ENCODE measurements around the gene SF3B2. TPM values are rescaled to one million over a fixed set of nuclear protein-coding genes. Genes with fewer than 3 reads are reported as not detected.

The SF3B2 gene, protein sequence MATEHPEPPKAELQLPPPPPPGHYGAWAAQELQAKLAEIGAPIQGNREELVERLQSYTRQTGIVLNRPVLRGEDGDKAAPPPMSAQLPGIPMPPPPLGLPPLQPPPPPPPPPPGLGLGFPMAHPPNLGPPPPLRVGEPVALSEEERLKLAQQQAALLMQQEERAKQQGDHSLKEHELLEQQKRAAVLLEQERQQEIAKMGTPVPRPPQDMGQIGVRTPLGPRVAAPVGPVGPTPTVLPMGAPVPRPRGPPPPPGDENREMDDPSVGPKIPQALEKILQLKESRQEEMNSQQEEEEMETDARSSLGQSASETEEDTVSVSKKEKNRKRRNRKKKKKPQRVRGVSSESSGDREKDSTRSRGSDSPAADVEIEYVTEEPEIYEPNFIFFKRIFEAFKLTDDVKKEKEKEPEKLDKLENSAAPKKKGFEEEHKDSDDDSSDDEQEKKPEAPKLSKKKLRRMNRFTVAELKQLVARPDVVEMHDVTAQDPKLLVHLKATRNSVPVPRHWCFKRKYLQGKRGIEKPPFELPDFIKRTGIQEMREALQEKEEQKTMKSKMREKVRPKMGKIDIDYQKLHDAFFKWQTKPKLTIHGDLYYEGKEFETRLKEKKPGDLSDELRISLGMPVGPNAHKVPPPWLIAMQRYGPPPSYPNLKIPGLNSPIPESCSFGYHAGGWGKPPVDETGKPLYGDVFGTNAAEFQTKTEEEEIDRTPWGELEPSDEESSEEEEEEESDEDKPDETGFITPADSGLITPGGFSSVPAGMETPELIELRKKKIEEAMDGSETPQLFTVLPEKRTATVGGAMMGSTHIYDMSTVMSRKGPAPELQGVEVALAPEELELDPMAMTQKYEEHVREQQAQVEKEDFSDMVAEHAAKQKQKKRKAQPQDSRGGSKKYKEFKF
- 182 to 201 TPM (median 195 TPM) in 3 replicates for total RNA-seq

DNA sequence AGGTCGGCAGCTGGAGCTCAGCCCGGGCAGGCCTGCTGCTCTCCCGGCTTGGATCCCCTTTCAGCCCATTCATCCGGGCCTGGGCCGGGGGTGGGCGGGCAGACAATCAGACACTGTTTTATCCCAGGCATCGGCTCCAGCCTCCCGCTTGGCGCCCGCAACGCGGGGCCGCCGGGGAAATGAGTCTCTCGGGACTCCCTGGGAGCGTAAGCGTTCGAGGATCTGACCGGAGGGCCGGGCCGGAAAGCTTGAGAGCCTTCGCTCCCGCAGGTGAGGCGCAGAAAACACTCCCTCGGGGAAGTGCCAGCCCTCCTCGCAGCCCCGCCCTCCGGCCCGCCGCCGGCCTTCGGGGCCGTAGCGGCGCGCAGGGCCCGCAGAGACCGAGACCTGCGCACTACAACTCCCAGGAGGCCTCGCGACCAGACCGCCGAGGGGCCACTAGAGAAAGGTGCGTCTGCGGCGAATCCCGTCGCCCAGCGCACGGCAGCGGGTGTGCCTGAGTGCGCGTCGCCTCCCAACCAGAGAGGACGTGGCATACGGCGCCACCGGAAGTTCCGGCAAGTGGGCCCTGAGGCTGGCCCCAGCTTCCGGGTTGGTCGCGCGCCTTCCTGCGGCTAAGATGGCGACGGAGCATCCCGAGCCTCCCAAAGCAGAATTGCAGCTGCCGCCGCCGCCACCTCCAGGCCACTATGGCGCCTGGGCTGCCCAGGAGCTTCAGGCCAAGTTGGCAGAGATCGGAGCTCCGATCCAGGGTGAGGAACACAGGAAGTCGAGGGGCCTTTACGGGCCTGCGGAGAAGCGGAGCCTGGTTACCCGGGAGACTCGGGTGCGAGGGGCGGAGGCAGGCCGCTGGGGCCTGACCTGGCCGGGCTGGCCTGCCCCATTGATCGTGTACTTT, at the start of gene SF3B2:
Gene SF3B2 (plus strand): TSS at position 599 of the 898 bp plus-strand sequence. CDS start 21 bp downstream, at position 620.
- H3K9me3 Mint-ChIP-seq: no peaks in the 10 kb centered on the region
- H3K27me3 Mint-ChIP-seq (ENCODE audit: low read depth): peaks cover 4% of the 10 kb centered on the region
- TF ChIP-seq, protein P1, sequence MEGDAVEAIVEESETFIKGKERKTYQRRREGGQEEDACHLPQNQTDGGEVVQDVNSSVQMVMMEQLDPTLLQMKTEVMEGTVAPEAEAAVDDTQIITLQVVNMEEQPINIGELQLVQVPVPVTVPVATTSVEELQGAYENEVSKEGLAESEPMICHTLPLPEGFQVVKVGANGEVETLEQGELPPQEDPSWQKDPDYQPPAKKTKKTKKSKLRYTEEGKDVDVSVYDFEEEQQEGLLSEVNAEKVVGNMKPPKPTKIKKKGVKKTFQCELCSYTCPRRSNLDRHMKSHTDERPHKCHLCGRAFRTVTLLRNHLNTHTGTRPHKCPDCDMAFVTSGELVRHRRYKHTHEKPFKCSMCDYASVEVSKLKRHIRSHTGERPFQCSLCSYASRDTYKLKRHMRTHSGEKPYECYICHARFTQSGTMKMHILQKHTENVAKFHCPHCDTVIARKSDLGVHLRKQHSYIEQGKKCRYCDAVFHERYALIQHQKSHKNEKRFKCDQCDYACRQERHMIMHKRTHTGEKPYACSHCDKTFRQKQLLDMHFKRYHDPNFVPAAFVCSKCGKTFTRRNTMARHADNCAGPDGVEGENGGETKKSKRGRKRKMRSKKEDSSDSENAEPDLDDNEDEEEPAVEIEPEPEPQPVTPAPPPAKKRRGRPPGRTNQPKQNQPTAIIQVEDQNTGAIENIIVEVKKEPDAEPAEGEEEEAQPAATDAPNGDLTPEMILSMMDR (IDR thresholded peaks at IDR 0.05; ENCODE audit: unreplicated experiment): no peak
- peaks cover 46% of the 10 kb centered on the region for H3K4me1 Mint-ChIP-seq
- H3K27ac Mint-ChIP-seq: peak within 1 kb of the TSS; percentile 100
- H3K4me3 Mint-ChIP-seq: peak within 1 kb of the TSS; percentile 99
- peaks cover 9% of the 10 kb centered on the region for H3K36me3 Mint-ChIP-seq
- peak; percentile 94 to 96 for DNase-seq (ENCODE audit: low spot score in 2 of 2, unreplicated experiment in 2 of 2)

DNA sequence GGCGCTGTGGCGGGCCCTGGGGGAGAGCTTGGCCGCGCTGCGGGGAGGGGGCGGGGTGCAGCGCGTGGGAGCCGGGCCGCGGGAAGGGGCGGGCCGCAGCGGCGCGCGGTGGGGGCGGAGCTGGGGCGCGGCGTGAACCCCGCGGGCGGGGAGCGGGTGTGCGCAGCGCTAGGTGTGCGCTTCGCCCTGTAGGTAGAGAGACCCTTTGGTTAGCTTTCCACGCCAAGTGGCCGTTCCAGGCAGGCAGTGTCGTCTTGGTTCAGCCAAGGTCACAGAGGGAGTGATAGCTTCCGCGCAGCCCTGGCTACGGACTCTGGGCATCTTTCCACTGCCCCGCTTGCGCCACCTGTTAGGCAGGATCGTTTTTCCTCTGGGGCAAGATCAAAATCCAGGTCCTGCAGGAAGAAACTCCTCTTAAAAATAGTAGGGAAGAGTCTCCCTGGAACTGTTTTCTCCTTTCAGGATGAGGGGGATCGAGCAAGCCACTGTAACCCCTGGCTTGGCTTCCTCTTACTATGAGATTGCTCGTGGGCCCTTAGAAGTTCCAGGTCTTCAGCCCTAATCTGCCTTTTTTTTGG, 49.4 kb upstream of the SF3B2 start:
- peaks cover 23% of the 10 kb centered on the region for H3K4me1 Mint-ChIP-seq
- peak overlapping the region; percentile 97 for H3K4me3 Mint-ChIP-seq
- TF ChIP-seq, protein P1 (IDR thresholded peaks at IDR 0.05; ENCODE audit: unreplicated experiment): no peak
- no peak for DNase-seq (ENCODE audit: low spot score in 2 of 2, unreplicated experiment in 2 of 2)
- H3K27me3 Mint-ChIP-seq (ENCODE audit: low read depth): no peaks in the 10 kb centered on the region
- H3K36me3 Mint-ChIP-seq: peaks cover 11% of the 10 kb centered on the region
- H3K9me3 Mint-ChIP-seq: no peaks in the 10 kb centered on the region
- H3K27ac Mint-ChIP-seq: peak overlapping the region; percentile 100

DNA sequence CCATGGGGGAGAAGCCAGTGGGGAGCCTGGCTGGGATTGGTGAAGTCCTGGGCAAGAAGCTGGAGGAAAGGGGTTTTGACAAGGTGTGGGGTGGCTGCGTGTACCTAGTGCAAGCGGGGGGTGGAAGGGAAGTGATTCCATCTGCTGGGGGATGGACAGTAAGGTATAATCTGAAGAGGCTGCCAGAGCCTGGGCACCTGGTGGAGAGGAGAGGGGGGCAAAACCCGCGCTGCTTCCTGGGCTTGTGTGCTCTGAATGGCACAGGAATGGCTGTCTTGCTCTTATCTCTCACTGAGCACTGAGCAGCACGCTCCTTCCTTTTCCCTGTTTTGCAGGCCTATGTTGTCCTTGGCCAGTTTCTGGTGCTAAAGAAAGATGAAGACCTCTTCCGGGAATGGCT, 48.9 kb upstream of the SF3B2 start:
- H3K36me3 Mint-ChIP-seq: peaks cover 8% of the 10 kb centered on the region
- peaks cover 23% of the 10 kb centered on the region for H3K4me1 Mint-ChIP-seq
- TF ChIP-seq, protein P1 (IDR thresholded peaks at IDR 0.05; ENCODE audit: unreplicated experiment): no peak
- DNase-seq (ENCODE audit: low spot score in 2 of 2, unreplicated experiment in 2 of 2): no peak
- no peaks in the 10 kb centered on the region for H3K27me3 Mint-ChIP-seq (ENCODE audit: low read depth)
- H3K9me3 Mint-ChIP-seq: no peaks in the 10 kb centered on the region
- peak overlapping the region; percentile 97 for H3K4me3 Mint-ChIP-seq
- H3K27ac Mint-ChIP-seq: peak overlapping the region; percentile 90

DNA sequence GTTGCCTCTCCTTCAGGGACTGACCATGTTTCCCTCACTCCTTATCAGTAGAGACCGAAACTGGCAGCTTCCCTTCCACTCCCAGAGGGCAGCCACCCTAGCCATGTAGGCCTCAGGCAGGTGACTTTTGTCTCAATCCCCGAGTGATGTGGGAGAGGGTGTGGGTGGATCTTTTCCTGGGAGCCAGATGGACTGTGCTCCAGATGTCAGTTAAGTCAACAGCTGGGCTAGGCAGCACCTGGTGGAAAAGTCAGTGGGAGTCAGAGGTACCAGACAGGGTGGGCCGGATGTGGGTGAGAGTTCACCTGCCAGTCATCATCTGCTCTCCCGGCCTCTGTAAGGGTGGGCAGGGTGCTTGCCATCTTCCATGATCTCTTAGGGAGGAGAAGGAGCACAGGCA, 48.0 kb upstream of the SF3B2 start:
- H3K9me3 Mint-ChIP-seq: no peaks in the 10 kb centered on the region
- H3K27ac Mint-ChIP-seq: no peak overlapping the region
- H3K36me3 Mint-ChIP-seq: peaks cover 2% of the 10 kb centered on the region
- H3K4me1 Mint-ChIP-seq: peaks cover 23% of the 10 kb centered on the region
- H3K27me3 Mint-ChIP-seq (ENCODE audit: low read depth): no peaks in the 10 kb centered on the region
- TF ChIP-seq, protein P1 (IDR thresholded peaks at IDR 0.05; ENCODE audit: unreplicated experiment): no peak
- DNase-seq (ENCODE audit: low spot score in 2 of 2, unreplicated experiment in 2 of 2): no peak
- H3K4me3 Mint-ChIP-seq: peak overlapping the region; percentile 40
